ENCODE data around the gene C19orf25. TPM values are rescaled to one million over a fixed set of nuclear protein-coding genes. Genes with fewer than 3 reads are reported as not detected.

Gene C19orf25
- total and polyA plus RNA-seq, 2 of the 13 experiments (the other 11 are each of a cell fraction or from before 2014, with no cell fraction given) = 14.2 to 32.4 TPM

DNA sequence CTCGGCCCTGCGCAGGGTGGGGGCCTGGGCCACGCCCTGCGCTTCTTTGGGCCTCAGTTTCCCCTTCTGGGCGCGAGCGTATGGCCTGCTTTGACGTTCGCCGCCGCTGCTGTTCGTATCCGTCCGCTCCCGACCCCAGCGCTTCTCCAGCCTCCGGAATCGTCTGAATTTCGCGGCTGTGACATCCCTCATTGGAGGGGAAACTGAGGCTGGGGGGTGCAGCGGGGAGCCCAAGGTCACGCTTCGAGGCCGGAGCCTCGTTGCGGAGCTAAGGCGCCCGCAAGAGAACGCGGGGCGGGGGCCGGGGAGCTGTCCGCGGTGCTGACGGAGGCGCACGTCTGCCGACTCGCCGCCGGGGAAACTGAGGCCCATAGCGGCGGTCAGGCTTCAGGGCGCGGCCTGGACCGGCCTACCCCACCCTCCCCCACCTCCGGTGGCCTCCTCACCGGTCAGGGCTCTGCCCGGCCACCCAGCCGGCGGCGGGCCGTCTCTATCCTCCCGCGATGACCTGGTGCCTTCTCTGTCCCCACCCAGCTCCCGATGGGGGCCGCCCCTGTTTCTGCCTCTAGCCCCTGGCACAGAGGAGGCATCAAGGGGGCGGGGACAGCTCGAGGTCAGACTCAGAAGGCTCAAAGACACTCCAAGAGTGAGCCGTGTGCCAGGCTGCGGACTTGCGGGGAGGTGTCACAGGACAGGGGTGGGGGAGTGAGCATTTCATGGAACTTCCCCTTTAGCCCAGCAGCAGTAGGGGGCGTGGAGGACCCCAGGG lies 32.1 kb downstream of the C19orf25 start (continued):
- TF ChIP-seq E2F2 (CRISPR knock-in tag; IDR thresholded peaks at IDR 0.05; ENCODE audit: borderline replicate concordance) = no peak
- TF ChIP-seq HNF4A (CRISPR knock-in tag; IDR thresholded peaks at IDR 0.05) = no peak
- TF ChIP-seq DPF2 (CRISPR knock-in tag; IDR thresholded peaks at IDR 0.05; ENCODE audit: borderline replicate concordance, low read depth) = no peak
- TF ChIP-seq BATF2 (CRISPR knock-in tag; IDR thresholded peaks at IDR 0.05) = 0 out of 2 replicates have a peak, but pooled peaks have one; percentile 52
- no peak for TF ChIP-seq HNRNPUL1 (IDR thresholded peaks at IDR 0.05; ENCODE audit: low read depth, low read length)
- no peak for TF ChIP-seq ZNF224 (CRISPR knock-in tag; IDR thresholded peaks at IDR 0.05)
- no peak for TF ChIP-seq PBX3 (CRISPR knock-in tag; IDR thresholded peaks at IDR 0.05; ENCODE audit: borderline replicate concordance)
- TF ChIP-seq, protein P1, sequence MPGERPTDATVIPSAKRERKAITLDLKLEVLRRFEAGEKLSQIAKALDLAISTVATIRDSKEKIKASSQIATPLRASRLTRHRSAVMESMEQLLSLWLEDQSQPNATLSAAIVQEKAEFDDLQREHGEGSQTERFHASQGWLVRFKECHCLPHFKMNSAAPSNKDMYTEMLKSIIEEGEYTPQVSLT (CRISPR knock-in tag; IDR thresholded peaks at IDR 0.05; ENCODE audit: borderline replicate concordance, low read depth) = no peak
- TF ChIP-seq, protein P2, sequence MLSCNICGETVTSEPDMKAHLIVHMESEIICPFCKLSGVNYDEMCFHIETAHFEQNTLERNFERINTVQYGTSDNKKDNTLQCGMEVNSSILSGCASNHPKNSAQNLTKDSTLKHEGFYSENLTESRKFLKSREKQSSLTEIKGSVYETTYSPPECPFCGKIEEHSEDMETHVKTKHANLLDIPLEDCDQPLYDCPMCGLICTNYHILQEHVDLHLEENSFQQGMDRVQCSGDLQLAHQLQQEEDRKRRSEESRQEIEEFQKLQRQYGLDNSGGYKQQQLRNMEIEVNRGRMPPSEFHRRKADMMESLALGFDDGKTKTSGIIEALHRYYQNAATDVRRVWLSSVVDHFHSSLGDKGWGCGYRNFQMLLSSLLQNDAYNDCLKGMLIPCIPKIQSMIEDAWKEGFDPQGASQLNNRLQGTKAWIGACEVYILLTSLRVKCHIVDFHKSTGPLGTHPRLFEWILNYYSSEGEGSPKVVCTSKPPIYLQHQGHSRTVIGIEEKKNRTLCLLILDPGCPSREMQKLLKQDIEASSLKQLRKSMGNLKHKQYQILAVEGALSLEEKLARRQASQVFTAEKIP (CRISPR knock-in tag; IDR thresholded peaks at IDR 0.05; ENCODE audit: borderline replicate concordance) = no peak
- TF ChIP-seq ZNF7 (CRISPR knock-in tag; IDR thresholded peaks at IDR 0.05) = 0 out of 2 replicates have a peak, but pooled peaks have one; percentile 11
- no peak for TF ChIP-seq NR3C1 (CRISPR knock-in tag; IDR thresholded peaks at IDR 0.05)
- peak; percentile 73; the same call in 1 of the 2 replicates for TF ChIP-seq IKZF5 (CRISPR knock-in tag; IDR thresholded peaks at IDR 0.05)
- no peak for TF ChIP-seq RXRA (CRISPR knock-in tag; IDR thresholded peaks at IDR 0.05)
- TF ChIP-seq ZFP36 (IDR thresholded peaks at IDR 0.05; ENCODE audit: borderline replicate concordance, low read depth, low read length, partially characterized antibody) = no peak
- peak; percentile 66; the same call in 1 of the 2 replicates for TF ChIP-seq REL (CRISPR knock-in tag; conservative IDR thresholded peaks at IDR 0.05)
